ENCODE measurements around the gene PINLYP.

GRCh38 chr19:43548706-43549105, 26.9 kb upstream of the PINLYP start:
- no peak for TF ChIP-seq SUZ12 (IDR thresholded peaks at IDR 0.05; ENCODE audit: extremely low read depth, insufficient read depth, insufficient read length)
- TF ChIP-seq ZNF274 (IDR thresholded peaks at IDR 0.05; ENCODE audit: low read depth, low read length) = no peak
- no peak for TF ChIP-seq YY1 (IDR thresholded peaks at IDR 0.05; ENCODE audit: insufficient read depth, insufficient read length)
